CD4-positive, alpha-beta T cell treated with Interleukin-17A for 4 hours (primary cell): ENCODE data around the gene MCRIP1.

Source experiments
- DNase-seq: peaks from one replicate; pipeline ENCODE4 v3.0.0-alpha.2; 2020; ENCODE audit warnings: mixed read lengths

Gene MCRIP1

DNA sequence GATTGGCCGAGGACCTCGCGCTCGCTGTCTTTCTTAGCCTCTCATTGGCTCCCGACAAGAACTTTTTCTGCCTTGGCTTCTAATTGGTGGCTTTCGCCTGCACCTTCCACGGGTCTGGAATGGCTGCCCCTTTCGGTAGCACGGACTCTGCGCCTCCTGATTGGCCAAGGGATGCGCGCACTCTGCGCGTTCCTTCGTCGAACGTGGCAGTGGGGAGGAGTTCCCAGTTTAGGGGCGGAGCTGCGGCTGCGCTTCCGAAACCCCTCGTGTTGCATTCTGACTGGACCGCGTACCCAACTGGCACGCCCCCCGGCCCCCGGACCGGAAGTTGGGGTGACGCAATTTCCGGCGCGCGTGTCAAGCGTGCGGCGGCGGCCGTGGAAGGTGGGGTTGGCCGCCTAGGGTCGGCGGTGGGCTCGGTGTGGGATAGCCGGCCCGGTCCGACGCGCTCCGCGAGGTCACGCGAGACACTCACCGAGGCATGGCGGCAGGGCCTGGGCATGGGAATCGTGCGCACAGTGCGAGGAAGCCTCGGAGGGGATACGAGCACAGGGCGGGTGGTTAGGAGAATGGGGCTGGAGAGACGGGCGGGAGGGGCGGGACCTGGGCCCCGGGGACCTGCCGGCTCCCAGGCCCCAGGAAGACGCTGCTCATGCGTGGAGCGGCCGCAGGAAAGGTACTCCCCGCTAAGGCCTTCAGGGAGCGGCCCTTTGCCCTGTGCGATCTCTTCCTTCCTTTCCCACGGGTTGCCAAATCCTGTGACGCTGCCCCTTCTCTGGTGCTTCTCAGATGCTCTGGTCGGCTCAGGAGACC, 27.9 kb upstream of the MCRIP1 start:
- DNase-seq, result peak; percentile 99

DNA sequence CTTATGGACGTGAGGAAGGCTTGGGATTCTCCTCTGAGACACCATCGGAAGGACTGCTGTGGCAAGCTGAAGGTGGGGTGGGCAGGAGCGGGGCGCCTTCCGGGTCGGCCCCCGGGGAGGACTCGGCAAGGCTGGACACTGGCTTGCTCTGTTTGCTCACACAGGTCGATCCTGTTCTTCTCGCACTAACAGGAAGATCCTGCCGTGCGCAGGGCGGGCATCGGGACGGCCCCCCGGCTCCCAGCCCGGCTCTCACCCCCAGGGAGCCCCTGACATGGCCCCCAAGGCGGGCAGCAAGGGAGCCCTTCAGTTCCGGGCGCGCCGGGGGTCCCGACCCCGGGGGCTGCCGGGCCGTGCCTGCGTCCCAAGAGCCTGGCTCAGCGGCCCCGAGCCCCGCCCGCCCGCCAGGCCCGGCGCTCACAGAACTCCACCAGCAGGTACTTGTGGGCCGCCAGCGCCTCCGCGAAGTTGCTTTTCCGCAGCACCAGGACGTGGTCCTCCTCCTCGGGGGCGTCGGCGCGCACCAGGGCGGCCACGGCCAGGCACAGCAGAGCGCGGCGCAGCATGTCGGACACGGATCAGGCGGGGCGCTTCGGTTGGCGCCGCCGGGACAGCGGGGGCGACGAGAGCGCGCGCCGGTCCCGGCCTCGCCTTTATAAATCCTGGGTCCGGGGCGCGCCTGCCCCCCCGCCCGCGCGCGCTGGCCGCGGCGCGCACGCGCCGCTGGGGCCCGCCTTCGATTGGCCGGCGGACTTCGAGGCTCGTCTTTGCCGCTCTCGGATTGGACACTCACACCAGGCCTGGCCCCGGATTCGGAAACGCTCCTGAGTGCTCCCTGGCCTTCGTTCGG, 27.0 kb upstream of the MCRIP1 start, which contains the start of gene P4HB:
P4HB (minus strand) TSS at position 630 of the 850 bp plus-strand sequence; CDS start at position 566, 64 bp downstream.
- DNase-seq, result no peak

DNA sequence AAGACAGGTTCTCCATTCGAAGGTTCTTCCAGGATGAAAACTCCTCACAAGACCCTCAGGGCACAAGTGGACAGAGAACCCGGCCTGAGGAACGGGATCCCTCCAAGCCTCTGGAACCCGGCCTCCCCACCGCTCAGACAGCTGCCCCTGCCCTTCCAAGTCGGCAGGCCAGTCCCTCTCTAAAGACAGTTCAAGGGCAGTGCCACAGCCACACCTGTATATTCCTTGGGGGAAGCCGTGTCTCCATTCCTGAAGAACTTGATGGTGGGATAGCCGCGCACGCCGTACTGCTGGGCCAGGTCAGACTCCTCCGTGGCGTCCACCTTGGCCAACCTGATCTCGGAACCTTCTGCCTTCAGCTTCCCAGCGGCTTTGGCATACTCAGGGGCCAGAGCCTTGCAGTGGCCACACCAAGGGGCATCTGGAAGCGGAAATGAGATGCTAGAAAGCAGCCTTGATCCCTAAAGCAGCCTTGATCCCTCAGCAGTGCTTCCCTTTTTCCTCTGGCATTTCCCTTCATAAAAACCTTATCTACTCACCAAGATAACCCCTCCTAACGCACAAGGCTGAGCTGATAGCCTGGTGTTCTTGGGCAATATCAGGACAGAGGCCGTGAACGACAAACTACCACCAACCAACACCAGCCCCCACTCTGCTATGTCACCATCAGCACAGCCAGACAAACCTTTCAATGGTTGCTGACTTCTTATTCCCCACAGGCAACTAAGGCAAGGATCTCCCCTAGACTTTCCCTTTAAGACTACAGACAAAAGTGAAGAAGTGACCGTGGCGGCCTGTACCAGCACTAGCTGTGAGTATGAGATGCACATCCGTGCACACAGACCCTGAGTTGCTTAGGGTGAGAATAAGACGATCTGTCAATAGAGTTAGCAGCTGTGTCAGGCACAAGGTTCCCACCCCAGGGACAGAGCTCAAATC, 26.1 kb upstream of the MCRIP1 start:
- DNase-seq, result no peak

DNA sequence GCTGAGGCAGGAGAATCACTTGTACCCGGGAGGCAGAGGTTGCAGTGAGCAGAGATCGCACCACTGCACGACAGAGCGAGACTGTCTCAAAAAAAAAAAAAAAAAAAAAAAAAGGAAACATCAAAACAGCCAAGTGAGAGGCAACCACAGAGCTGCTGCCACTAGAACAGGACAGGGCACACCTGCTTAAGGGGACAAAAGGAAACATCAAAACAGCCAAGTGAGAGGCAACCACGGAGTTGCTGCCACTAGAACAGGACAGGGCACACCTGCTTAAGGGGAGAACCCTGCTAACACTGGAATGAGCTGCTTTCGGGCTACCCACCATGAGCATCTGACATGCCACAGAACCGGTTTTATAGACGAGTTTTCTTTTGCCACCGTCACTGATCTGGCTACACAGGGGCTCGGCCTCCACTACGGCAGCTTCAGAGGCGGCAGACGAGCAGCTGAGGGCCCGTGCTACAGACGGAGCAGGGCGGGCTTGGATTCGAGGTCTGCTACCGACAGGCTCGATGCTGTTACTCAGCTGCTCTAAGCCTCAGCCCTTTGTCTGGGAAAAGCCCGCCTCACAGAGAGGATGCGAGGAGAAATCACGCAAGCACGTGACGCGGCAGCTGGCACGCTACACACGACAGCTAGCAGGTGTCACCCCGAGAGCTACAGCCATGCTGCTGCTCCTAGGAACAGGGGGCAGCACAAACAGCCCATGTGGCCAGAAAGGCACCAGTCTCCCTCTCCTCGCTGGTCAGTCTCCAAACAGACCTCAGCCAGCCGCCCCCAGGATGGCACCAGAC, 25.3 kb upstream of the MCRIP1 start:
- DNase-seq, result no peak

DNA sequence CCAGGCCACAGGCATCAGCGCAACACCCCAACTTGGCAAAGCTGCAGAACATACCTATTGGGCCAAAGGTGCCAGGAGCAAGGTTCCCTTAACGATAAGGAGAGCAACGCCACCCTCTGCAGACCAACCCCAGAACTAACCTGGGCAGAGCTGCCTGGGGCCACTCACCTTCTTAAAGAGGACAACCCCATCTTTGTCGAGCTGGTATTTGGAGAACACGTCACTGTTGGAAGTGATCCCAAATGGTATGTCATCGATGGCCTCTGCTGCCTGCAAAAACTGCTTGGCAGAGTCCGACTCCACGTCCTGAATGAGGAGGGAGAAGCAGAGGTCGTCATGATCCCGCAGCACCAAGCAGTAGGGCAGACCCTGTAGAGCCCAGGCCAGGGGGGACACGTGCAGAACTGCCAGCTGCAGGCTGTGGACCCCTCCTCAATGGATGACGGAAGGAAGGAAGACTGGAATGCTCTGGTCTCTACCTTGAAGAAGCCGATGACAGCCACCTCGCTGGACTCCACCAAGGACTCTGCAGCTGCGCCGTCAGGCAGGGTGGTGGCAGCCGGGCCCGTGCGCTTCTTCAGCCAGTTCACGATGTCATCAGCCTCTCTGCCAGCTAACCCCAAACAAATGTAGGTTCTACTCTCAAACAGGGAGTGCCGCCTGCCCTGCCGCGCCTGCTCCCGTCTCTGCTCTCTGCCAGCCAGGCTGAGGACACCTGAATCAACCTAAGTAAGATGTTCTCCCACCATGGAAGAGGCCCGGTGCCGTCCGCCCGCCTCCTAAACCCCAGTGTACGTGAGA, 22.1 kb upstream of the MCRIP1 start:
- peak; percentile 19 for DNase-seq

DNA sequence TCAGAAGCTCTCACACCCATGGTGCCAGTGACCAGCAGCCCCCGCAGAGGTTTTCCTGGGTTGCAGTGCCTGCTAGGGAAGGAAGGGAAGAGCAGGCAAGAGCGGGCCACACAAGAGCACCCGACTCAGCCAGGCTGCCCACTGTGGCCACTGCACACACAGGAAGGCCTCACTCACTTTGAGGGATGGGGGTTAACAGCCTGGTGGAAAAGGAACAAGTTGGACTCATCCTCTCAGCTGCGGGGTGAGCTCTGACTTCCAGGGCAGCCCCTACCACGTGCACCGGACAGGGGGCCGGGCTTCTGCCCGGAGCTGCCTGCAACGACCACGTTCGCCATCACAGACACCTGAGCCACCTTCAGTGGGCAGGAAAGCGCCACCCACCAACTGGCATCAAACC, 19.1 kb upstream of the MCRIP1 start:
- DNase-seq, result no peak

DNA sequence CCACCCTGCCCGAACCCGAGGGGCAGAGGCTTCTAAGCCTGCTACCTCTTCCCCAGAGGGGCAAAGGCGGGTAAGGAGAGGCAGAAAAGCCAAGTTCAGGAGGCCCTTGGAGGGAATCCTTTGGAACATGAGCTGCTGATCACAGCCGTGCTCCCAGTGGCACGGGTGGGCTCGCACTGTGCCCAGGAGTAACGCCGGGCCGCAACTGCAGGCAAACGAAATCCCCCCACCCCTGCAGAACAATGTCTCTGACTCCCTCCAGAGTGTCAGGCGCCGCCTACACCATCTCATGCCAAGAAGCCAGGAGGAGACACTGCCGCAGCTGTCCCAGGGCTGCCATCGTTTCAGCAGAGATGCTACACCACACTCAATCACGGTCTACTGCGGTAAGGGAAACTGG, 18.3 kb upstream of the MCRIP1 start:
- DNase-seq, result no peak

DNA sequence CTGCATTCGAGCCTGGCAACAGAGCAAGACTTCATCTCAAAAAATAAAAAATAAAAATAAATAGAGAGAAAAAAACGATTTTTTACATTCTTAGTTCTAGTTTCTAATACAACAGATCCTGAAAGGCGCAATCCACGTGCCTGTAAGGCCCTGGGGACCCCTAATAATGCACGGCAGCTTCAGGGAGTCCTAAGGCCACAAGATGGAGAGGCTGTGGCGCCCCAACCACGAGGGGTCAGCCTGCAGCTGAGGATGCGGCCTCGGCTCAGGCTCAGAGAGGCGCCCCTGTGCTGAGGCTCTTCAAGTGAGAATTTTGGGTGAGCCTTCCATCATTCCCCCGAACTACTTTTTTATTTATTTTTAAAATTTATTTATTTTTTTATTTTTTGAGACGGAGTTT, 16.4 kb upstream of the MCRIP1 start:
- no peak for DNase-seq

DNA sequence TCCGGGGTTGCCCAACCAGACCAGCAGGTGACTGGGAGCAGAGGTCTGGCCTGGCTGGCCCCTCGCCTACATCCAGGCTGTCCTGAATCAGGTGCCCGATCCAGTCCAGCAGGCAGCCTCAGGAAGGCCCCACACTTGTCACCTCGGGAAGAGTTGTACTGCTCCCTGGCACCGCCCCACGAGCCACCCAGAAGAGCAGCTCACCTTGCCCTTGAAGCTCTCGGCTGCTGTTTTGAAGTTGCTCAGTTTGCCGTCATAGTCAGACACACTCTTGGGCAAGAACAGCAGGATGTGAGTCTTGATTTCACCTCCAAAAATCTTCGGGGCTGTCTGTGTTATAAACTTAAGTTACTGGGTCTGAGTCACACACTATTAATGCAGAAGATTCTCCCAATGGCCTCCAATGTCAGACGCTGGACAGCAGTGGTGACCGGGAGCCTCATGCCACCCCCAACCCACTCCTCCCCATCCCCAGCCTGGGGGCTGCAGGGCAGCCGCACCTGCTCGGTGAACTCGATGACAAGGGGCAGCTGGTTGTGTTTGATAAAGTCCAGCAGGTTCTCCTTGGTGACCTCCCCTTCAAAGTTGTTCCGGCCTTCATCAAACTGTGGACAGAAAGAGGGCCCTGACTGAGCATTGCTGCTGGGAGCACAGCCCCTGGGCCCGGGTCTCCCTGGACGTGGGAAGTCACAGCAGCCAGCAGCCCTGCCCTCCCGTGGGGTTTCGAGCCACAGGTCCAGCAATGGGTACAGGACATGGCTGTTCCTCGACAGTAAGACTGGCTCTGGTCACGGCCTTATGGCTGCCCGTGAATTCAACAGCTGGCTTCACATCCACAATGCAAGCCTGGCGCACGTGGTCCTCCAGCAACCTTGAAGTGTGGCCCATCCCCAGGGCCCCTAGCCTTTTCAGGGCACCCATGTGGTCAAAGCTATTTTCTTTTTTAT, 13.9 kb upstream of the MCRIP1 start:
- DNase-seq, result no peak

DNA sequence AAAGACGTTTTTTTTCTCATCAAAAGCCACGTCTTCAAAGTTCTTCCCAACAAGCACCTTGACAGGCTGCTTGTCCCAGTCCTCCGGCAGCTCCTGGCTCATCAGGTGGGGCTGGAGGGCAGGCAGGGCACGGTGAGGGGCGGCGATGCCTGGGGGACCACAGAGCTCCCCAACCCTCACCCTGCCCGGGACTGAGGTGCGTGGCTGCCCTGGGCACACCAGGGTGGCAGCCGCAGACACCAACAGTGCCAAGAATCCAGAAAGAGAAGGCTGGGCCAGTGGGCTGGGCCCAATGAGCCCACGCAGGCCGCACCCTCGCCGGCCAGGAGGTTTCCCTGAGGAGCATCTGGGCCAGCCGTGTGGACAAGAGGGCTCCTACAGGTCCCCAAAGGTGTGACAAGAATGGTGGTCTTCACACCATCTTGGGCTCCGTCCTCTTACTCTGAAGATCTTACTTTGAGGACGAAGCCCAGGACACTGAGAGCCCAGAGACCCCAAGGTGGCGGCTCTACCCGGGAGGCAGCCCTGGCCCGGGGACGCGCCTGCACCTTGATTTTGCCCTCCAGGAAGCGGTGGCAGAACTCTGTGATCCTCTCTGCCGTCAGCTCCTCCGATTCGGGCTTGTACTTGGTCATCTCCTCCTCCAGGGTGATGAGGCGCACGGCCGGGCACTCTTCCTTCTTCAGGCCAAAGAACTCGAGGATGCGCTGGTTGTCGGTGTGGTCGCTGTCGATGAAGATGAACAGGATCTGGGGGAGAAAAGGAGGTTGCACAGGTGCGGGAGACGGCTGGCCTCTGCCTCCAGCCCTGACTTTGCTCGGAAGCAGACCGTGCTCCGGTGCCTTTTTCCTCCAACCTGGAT, 13.0 kb upstream of the MCRIP1 start:
- no peak for DNase-seq

DNA sequence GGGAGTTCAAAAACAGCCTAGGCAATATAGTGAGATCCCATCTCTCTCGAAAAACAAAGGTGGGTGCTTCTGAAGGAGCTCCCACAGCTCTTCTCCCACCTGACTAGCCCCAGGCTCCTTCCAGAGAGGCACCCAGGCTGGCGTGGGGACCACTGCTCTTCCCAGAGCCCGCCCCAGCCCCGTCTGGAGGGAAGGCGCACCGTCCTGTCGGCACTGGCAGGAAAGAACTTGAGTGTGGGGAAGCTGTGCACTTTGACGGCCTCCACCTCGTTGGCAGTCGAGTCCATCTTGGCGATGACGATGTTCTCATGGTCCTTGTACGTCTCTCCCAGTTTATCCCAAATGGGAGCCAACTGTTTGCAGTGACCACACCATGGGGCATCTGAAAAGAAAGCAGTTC, 12.3 kb upstream of the MCRIP1 start:
- no peak for DNase-seq

DNA sequence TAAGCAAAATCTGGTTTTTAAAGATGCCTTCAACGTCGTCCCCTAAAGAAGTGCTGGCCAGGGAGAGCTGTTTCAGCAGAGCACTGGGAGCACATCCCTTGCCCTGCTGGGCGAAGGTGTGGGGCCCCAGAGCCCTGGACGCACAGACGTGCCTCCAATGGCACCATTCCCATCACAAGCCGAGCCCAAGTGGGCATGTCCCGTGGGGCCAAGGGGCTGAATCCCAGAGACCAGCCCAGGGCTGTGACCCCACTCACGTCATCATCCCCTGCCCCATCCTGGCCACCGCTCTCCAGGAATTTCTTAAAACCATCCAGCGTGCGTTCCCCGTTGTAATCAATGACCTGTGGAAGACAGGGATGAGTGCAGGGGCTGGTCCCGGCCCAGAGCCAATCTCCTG, 11.8 kb upstream of the MCRIP1 start:
- DNase-seq, result no peak

DNA sequence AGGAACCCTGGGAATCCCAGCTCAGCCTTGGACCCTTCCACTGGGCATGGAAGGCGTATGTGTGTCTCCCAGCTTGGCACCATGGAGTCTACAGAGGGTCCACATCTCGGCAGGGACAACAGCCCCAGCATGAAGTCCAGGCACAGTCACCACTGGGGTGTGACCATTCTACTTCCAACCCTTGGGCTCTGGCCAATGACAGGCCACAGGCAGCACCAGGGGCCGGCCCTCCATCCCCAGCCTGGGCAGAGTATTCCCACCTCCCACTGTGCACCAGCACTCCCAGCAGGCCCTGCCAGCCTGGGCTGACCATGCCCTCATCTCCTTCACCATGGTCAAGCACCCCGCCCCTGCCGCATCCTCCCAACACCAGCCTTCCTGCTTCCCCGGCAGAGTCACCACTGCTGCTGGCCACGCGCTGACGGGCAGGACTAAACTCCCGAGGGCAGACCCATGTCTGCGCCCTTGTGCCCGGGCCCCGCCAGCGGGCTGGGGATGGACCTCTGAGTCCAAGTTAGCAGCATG, 11.3 kb upstream of the MCRIP1 start:
- no peak for DNase-seq

DNA sequence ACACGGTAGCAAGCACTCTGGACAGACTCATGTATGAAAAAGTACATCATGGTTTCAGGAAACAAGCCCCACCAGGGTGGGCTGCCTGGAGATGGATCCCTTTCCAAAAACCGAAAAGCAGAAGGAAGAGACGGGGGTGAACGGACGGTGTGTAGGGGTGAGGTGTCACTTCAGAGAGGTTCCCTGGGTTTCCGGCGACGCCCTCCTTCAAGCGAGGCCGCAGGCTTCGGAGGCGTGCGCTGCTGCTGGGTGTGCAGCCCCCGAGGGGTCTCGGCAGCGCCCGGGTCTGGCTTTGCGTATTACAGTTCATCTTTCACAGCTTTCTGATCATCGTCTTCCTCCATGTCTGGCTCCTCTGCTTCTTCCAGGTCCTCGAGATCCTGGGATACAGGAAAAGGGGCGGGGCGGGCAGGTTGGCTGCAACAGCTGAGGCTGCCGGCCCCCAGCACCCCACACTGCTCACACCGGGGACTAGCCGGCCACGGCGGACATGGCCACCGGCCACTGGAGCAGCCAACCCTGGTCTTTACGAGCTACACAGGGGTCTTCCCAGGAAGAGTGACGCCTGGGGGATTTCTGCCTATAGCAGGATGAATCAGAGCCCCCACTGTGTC, 10.7 kb upstream of the MCRIP1 start:
- DNase-seq, result no peak

DNA sequence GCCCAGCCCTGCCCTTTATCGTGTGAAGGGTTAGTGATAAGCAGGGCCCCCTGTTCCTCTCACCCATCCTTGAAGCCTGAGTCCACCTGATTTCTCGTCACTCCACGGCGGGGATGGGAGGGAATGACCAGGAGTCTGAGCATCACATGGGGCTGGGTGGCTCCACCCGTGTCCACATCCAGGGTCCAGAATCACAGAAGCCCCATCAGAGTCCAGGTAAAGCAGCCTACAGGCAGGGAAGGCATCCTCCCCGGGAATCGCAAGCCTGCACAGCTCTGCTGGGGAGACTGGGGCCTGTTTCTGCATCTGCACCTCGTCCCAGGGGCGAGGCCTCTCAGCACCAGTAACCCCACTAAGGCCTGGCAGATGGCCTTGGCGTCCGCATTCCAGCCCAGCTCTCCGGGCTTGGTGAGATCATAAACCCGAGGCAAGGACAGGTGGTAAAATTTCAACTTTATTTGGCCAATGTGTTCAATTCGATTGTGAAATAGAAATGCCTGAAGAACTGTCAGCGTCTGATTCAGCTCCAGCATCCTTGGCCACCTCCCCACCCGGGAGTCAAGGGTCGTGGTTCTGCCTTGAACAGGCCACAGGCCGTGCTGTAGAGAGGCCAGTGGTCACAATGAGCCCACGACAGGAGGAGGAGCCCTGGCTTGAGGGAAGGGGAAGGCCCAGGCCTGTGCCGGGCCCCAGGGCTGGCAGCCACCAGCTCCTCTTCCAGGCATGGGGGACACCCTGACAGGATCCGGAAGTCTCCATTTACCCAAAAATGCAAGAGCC, 9.8 kb upstream of the MCRIP1 start:
- DNase-seq, result no peak

DNA sequence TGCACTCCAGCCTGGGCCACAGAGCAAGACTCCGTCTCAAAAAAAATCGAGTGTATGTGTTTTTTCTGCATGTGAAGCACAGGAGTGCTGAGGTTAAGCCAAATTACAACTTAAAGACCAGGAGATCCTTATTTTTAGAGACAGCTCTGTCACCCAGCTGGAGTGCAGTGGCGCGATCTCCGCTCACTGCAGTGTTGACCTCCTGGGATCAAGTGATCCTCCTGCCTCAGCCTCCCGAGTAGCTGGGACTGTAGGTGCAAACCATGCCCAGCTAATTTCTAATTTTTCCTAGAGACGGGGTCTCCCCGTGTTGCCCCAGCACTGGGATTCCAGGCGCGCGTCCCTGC, 9.3 kb upstream of the MCRIP1 start:
- no peak for DNase-seq

DNA sequence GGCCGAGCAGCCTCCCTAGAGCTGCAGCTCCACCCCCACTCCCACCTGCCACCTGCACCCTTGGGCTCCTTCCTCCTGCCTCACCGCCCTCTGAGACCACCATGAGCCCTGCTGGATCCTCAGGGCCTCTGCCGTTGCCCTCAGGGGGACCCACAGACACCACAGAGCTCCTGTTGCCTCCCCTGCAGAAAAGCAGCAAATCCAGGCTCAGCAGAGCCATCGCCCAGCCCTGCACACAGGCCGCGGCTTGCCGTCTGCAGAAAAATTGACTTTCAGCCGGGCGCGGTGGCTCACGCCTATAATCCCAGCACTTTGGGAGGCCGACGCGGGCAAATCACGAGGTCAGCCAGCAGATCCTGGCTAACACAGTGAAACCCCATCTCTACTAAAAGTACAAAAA, 8.8 kb upstream of the MCRIP1 start:
- no peak for DNase-seq
